ENCODE data around the gene NR1D2.

NR1D2 gene

GRCh38 chr3:24012589-24013269 lies 67.6 kb downstream of the NR1D2 start:
- ChIA-PET POLR2A (no interaction called here), CTCF (no interaction called here)
- TF ChIP-seq ELF4 (IDR thresholded peaks at IDR 0.05) (no peak), NFRKB (IDR thresholded peaks at IDR 0.05) (no peak), BHLHE40 (IDR thresholded peaks at IDR 0.05; ENCODE audit: borderline replicate concordance) (no peak), LEF1 (IDR thresholded peaks at IDR 0.05; ENCODE audit: borderline replicate concordance) (no peak), SP1 (IDR thresholded peaks at IDR 0.05) (no peak), L3MBTL2 (conservative IDR thresholded peaks at IDR 0.05) (no peak), FOXA1 (IDR thresholded peaks at IDR 0.05) (no peak), TARDBP (IDR thresholded peaks at IDR 0.05) (no peak), HDGF (IDR thresholded peaks at IDR 0.05; ENCODE audit: borderline replicate concordance) (no peak), CTBP1 (IDR thresholded peaks at IDR 0.05; ENCODE audit: borderline replicate concordance) (no peak), ARNT (IDR thresholded peaks at IDR 0.05) (no peak), PKNOX1 (IDR thresholded peaks at IDR 0.05) (no peak), FOXK2 (IDR thresholded peaks at IDR 0.05) (no peak), ZNF384 (IDR thresholded peaks at IDR 0.05) (no peak), FOXM1 (IDR thresholded peaks at IDR 0.05; ENCODE audit: borderline replicate concordance) (no peak), SUZ12 (IDR thresholded peaks at IDR 0.05) (no peak)
- DNase-seq (ENCODE audit: extremely low spot score), result no peak

- ChIA-PET POLR2A (interaction anchor here (0.8 kb wide), 1 partner anchor 101 kb away, joined by 3 read pairs; the partner anchor contains the start of genes NKIRAS1 and RPL15), CTCF (no interaction called here)
- DNase-seq (ENCODE audit: extremely low spot score), result no peak
- TF ChIP-seq BHLHE40 (IDR thresholded peaks at IDR 0.05; ENCODE audit: borderline replicate concordance), result no peak
- TF ChIP-seq FOXM1 (IDR thresholded peaks at IDR 0.05; ENCODE audit: borderline replicate concordance), result no peak
- no peak for TF ChIP-seq LEF1 (IDR thresholded peaks at IDR 0.05; ENCODE audit: borderline replicate concordance)
- TF ChIP-seq CTBP1 (IDR thresholded peaks at IDR 0.05; ENCODE audit: borderline replicate concordance), result no peak
- no peak for TF ChIP-seq L3MBTL2 (conservative IDR thresholded peaks at IDR 0.05)
- no peak for TF ChIP-seq TARDBP (IDR thresholded peaks at IDR 0.05)
- TF ChIP-seq FOXK2 (IDR thresholded peaks at IDR 0.05), result no peak
- TF ChIP-seq SP1 (IDR thresholded peaks at IDR 0.05), result no peak
- no peak for TF ChIP-seq FOXA1 (IDR thresholded peaks at IDR 0.05)
Measured at GRCh38 chr3:24017305-24017704, 72.2 kb downstream of the NR1D2 start.

GRCh38 chr3:24018784-24019570 lies 73.9 kb downstream of the NR1D2 start:
- no peak for DNase-seq (ENCODE audit: extremely low spot score)
- CTCF ChIA-PET, result interaction anchor here (0.6 kb wide), 1 partner anchor 10 kb away, joined by 3 read pairs; no protein-coding TSS in a partner anchor
- POLR2A ChIA-PET, result interaction anchor here (1.2 to 1.7 kb wide), 2 partner anchors 11 to 102 kb away, joined by 3 to 6 read pairs; partner anchors contain the start of genes NKIRAS1 and RPL15
- TF ChIP-seq FOXK2 (IDR thresholded peaks at IDR 0.05) (no peak), BHLHE40 (IDR thresholded peaks at IDR 0.05; ENCODE audit: borderline replicate concordance) (no peak), SP1 (IDR thresholded peaks at IDR 0.05) (no peak), ELF4 (IDR thresholded peaks at IDR 0.05) (no peak), CTBP1 (IDR thresholded peaks at IDR 0.05; ENCODE audit: borderline replicate concordance) (no peak), L3MBTL2 (conservative IDR thresholded peaks at IDR 0.05) (no peak), SUZ12 (IDR thresholded peaks at IDR 0.05) (no peak), FOXA1 (IDR thresholded peaks at IDR 0.05) (no peak), LEF1 (IDR thresholded peaks at IDR 0.05; ENCODE audit: borderline replicate concordance) (no peak), TARDBP (IDR thresholded peaks at IDR 0.05) (no peak), ZNF384 (IDR thresholded peaks at IDR 0.05) (no peak), FOXM1 (IDR thresholded peaks at IDR 0.05; ENCODE audit: borderline replicate concordance) (no peak), HDGF (IDR thresholded peaks at IDR 0.05; ENCODE audit: borderline replicate concordance) (no peak), PKNOX1 (IDR thresholded peaks at IDR 0.05) (no peak), NFRKB (IDR thresholded peaks at IDR 0.05) (no peak), ARNT (IDR thresholded peaks at IDR 0.05) (no peak)

GRCh38 chr3:24019585-24019984 lies 74.5 kb downstream of the NR1D2 start:
- no peak for DNase-seq (ENCODE audit: extremely low spot score)
- ChIA-PET CTCF (interaction anchor here (0.6 kb wide), 1 partner anchor 10 kb away, joined by 3 read pairs; no protein-coding TSS in a partner anchor), POLR2A (interaction anchor here (1.2 to 1.7 kb wide), 2 partner anchors 11 to 103 kb away, joined by 3 to 6 read pairs; partner anchors contain the start of genes NKIRAS1 and RPL15)
- no peak for TF ChIP-seq HDGF (IDR thresholded peaks at IDR 0.05; ENCODE audit: borderline replicate concordance)
- no peak for TF ChIP-seq NFRKB (IDR thresholded peaks at IDR 0.05)
- TF ChIP-seq ELF4 (IDR thresholded peaks at IDR 0.05), result no peak
- TF ChIP-seq PKNOX1 (IDR thresholded peaks at IDR 0.05), result no peak
- no peak for TF ChIP-seq SP1 (IDR thresholded peaks at IDR 0.05)
- no peak for TF ChIP-seq SUZ12 (IDR thresholded peaks at IDR 0.05)
- TF ChIP-seq ZNF384 (IDR thresholded peaks at IDR 0.05), result no peak
- TF ChIP-seq ARNT (IDR thresholded peaks at IDR 0.05), result no peak

GRCh38 chr3:24020036-24020691 lies 75.1 kb downstream of the NR1D2 start:
- POLR2A ChIA-PET, result interaction anchor here (1.2 to 1.7 kb wide), 2 partner anchors 10 to 104 kb away, joined by 3 to 6 read pairs; partner anchors contain the start of genes NKIRAS1 and RPL15
- no peak for DNase-seq (ENCODE audit: extremely low spot score)
- CTCF ChIA-PET, result no interaction called here
- TF ChIP-seq FOXA1 (IDR thresholded peaks at IDR 0.05), result no peak
- TF ChIP-seq ZNF384 (IDR thresholded peaks at IDR 0.05), result no peak
- TF ChIP-seq PKNOX1 (IDR thresholded peaks at IDR 0.05), result no peak
- no peak for TF ChIP-seq L3MBTL2 (conservative IDR thresholded peaks at IDR 0.05)
- no peak for TF ChIP-seq FOXM1 (IDR thresholded peaks at IDR 0.05; ENCODE audit: borderline replicate concordance)
- TF ChIP-seq SUZ12 (IDR thresholded peaks at IDR 0.05), result no peak
- no peak for TF ChIP-seq CTBP1 (IDR thresholded peaks at IDR 0.05; ENCODE audit: borderline replicate concordance)
